ENCODE results near the gene SPTBN1. TPM values are rescaled to one million over a fixed set of nuclear protein-coding genes. Genes with fewer than 3 reads are reported as not detected.

SPTBN1 gene
- total RNA-seq, 1 donor from 2014 or later, result 680 TPM

DNA sequence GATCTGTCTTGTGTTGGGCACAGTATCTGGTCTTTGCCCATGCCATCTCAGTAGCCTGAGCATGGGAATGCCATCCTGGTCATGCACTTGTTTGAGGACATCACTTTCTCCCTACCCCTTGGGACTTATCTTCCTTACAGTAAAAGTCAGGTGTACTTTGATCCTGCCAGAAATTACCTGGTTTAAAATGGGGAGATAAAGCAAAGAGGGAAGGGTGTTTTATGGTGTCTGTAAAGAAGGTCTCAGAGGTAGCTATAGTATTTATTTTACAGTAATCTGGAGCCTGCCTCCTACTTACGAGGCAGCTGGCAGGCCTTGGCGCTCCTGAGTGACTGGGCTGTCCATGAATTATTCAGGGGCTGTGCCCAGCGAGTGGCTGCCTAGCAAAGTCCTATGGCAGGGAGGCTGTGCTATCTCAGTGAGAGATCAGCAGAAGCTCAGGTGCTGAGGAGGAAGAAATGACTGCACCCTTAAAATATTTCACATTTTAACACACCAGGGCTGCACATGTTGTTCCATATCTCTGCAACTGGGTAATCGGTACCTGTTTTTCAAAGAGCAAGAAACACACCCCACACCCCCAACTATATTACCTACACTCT, 93.9 kb downstream of the SPTBN1 start:
- DNase-seq (ENCODE audit: extremely low read depth, low read depth, low spot score), result no peak

DNA sequence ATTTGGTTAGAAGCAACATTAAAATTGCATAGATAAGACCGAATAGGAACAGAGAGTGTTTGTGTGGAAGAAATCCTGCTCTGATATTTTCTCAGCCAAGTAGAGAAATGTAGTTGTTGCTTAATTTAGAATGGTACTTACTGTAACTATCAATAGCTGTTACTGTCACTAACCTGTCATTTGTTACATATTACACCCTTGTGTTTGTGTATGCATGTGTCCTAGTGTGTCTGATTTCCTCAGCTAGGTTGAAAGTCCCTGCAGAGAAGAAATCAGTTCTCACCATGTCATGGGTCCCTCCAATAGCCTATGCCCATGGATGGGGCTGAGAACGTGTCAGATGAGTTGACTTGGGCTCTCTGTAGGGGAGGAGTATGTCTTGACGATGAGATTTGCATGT, 94.4 kb downstream of the SPTBN1 start:
- no peak for DNase-seq (ENCODE audit: extremely low read depth, low read depth, low spot score)

DNA sequence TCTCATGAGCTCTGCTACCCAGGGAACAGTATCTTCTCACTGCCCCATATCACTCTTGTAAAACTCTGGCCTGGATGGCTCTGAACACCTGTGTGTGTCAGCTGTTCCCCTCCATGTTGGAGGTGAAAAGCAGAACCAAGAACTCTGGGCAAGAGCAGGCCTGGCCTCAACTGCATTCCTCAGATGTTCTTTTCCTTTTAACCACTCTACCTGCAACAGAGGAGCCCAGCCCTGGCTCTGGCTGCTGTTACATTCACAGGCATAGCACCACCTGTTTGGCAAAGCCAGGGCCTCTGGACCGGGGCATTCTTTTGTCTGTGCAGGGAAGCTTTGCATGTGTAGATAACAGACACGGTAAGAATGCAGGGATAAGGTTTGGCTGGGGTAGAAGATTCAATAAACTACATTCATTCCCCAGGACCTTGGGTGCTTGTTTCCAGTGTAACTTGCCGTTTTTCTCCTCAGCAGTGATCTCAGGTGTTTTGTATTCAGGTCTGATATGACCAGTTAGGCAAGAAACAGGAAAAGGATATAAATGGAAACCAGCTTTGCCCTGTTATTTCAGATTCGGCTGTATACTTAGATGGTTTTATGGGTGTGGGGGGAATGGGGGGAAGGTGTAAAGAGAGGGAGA, 95.1 kb downstream of the SPTBN1 start:
- DNase-seq (ENCODE audit: extremely low read depth, low read depth, low spot score), result no peak

DNA sequence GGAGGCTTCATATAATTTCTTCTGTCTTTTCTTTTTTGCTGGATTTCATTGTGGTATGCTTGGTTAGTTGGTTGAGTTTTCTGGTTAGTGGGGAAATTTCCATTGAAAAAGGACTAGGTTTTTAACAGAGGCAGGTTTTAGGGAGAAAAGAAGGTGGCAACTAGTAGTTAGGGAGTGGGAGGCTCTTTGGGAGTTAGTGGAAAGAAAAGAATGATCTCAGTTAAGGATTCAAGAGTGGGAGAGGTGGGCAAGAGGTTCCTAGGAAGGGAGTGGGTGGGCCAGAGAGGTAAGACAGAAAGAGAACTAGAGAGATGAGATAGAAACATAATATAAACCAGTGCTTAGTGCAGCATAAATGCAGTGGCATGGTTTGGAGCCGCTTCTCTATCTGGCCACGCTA, 96.9 kb downstream of the SPTBN1 start:
- DNase-seq (ENCODE audit: extremely low read depth, low read depth, low spot score), result no peak

DNA sequence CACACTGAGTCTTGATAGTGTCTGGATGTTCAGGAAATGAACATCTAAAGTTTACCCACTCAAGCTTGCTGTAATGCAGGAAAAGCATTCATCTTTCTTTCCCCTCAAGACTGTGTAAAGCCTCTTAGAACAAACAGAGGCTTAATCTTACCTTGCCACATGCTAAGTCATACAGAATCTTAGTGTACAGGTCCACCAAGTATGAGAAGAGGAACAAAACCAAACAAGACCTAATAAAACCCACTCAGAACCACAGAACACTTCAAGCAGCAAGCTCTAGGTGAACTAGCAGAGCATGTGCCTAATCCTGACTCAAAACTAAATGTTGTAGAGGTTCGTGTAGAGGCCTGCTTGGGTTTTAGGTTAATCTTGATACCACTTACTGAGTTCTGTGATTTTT, 97.6 kb downstream of the SPTBN1 start:
- no peak for DNase-seq (ENCODE audit: extremely low read depth, low read depth, low spot score)

DNA sequence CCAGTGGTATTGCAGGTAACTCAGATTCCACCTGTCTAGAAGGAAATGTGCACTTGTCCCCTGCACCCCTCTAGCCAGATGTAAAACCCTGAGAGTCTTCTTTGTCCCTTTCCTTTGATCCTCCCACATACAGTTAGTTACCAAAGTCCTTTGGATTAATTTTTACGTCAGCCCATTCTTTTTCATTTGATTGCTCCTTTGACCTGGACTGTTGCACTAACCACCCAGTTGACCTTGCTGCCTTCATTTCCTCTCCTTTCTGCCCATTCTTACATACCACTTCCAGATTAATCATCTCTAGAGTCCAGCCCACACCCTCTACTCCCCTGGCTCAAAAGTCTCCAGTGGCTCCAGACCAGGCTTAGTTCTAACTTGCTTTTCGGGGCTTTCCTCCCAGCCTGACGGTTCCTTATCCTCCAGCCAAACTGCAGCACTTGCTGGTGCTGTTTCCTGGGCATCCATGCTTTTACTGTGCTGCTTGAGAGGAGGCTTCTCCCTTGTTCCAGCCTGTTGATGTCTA, 99.3 kb downstream of the SPTBN1 start:
- no peak for DNase-seq (ENCODE audit: extremely low read depth, low read depth, low spot score)

DNA sequence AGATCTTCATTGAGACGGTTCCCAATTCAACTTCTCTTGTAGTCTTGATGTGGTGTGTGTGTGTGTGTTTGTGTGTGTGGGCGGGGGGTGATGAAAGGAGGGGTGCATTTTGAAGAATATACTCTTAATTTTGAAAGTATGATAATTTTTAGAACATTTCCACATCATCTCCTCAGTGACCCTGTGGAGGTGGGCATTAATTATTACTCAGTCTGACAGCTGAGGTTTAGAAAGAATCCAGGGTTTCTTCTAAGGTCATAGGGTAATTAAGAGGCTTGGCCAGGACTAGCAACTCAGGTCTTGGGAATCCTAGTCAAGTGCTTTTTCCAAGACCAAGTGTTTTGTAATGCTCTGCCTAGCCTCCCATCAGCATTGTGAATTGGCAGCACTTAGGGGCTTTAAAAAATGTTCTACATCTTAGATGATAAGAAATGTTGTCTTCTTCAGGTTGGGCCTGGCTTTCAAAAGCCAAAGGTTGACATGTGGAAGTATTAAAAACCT, 100.5 kb downstream of the SPTBN1 start:
- no peak for DNase-seq (ENCODE audit: extremely low read depth, low read depth, low spot score)

DNA sequence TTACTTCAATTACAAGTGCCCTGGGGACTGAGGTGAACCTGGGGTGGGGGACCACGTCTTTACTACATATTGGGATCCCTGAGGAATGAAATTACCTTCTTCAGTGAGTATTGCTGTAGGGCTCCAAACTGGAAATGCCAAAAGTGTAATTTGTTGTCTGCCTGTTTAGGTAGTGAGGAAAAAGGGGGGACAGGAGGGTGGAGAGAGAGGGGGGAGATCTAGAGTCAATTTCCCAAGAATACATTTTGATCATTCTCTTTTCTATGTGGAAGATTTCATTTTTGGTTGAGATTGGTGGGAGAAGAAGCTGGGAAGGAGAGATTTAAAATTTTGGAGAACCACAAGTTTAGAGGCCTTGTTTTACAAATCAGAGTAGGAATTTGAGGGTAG, 101.1 kb downstream of the SPTBN1 start:
- DNase-seq (ENCODE audit: extremely low read depth, low read depth, low spot score), result no peak

DNA sequence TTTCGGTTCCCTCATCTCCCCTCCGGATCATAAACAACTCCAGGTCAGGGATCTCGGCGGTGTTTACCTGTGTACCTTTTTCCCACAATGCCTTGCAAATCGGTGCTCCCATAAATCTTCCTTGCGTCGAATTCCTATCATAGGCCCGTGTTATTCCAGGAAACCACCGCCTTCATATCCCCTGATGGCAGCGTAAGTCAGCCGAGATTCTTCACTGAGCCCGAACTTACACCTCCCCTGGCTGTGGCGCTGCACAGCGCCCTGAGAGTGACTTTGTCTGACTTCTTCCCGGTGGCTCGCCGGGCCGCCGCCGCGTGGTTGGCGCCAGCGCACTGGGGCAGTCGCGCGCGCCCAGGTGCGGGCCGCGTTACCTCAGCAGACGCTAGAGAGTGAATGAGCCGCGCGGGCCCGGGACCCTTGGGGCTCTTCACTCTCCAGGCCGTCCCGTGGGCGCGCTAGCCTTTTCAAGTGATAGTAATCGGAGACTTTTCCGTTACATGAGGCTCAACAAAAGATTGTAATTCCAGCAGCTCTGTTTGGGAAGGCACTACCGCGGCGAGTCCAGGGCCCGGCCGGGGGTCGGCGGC, 101.6 kb downstream of the SPTBN1 start:
- DNase-seq (ENCODE audit: extremely low read depth, low read depth, low spot score), result no peak

DNA sequence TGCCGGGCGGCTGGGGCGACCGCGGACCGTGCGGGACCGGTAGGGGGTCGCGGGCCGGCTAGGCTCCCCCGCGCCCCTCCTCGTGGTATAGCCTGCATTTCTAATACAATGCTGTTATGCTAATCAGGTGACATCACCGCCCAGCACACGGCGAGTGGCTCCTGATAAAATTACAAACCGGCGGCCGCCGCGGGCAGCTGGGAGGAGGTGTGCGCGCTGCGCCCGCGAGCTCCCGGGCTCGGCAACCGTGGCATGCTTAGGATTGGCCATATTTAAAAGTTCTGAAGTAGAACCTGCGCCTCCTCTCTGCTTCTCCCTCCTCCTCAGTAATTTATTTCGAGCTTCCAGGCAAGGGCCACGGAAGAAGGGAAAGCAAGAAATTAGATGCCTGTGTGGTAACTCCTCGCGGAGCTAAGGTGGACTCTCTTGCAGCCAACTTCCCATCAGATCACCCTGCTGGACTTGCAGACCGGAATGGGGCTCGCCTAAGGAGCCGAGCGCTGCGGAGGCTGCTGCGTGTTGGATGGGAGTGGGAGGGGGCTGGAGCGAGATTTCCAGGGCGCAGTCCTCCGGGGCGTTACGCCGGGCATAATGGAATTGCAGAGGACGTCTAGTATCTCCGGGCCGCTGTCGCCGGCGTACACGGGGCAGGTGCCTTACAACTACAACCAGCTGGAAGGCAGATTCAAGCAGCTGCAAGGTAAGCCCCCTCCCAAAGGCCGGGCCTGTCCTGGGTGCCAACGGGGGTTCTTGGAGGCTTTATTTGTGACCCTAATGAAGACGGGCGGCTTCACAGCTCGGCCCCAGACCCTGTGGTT, 102.3 kb downstream of the SPTBN1 start:
- no peak for DNase-seq (ENCODE audit: extremely low read depth, low read depth, low spot score)

DNA sequence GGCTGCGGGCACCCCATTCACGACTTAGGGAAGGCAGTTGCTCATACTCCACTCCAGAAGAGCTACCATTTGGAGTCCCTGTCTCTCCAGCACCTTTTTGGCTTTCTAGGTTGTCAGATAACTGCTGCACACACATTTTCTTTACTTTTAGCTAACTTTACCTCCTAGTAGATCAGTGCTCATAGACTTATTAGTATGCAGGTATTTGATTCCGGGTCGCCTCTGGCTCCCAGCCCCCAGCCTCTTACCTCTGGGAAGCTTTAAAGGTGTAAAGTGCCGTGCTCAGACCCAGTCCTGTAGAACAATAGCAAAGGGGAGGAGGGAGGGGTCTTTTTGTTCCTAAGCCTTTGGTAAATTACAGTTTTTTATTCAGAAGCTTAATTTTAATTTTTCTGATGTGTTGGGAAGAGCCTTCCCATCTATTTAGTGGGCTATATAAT, 102.9 kb downstream of the SPTBN1 start:
- DNase-seq (ENCODE audit: extremely low read depth, low read depth, low spot score), result no peak

DNA sequence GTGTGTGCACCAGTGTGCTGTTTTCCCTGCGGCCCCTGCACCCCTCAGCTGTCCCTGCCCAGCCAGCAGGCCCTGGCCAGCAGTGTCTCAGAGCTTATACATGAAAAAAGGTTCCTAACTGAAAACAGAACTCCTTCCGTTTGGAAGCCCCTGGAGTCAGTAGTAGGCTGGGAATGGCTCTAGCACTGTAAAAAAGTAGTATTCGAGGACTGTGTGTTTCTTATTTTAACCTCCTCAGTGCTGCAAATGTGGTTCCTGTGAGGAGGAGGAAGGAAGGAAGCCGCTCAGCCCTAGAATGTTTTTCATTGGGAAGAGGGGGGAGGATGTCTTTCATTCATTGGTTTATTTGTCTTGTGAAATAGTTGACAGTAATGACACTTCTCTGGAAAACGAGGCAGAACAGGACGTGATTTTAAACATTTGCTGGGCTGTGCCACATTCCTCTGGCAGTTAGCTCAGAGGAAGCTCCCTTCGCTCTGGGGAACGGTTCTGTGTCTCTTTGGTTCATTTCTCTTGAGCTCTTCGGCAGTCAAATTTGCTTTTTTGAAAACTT, 103.5 kb downstream of the SPTBN1 start:
- DNase-seq (ENCODE audit: extremely low read depth, low read depth, low spot score), result no peak

DNA sequence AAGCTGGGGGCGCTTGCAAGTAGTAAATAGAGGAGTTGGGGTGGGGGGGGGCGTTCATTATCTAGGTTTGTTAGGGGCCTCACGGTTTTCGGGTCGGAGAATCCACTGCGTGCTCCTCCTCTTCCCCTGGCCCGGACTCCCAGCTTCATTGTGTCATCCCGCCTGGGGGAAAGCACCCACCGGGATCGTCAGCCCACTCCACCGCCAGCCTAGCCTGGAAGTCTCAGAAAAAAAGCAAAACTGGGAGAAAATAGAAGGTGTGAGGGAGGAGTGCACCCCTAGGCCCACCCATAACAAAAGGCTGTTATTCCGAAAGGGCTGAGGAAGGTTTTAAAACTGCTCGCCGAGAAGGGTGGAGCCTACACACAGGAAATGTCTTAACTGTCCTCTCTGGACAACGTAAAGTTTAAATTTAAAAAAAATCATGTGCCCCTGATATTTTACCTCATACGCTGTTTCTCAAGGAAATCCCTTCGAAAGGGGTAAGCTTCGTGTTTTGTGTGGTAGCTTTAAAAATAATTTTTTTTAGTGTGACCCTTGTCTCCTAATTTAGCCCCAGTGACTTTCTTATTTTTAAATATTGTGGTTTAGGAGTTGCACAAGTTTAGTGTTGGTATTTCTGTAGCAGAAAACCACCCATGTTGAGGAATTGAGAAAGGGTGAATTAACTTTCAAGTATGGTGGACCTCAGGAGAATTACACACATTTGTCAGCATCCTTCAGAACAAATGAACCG, 104.2 kb downstream of the SPTBN1 start:
- DNase-seq (ENCODE audit: extremely low read depth, low read depth, low spot score), result no peak

DNA sequence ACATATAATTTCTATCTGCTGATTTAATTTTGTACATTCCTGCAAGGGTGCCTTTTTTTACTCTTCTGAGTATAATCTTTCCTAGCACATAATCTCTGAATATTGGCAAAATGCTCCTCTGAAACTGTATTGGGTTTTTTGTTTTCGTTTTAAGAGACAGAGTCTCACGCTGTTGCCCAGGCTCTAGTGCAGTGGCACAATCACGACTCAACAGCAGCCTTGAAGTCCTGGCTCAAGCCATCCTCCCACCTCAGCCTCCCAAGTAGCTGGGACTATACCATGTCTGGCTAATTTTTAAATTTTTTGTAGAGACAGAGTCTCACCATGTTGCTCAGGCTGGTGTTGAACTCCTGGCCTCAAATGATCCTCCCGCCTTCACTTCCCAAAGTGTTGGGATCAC, 104.9 kb downstream of the SPTBN1 start:
- DNase-seq (ENCODE audit: extremely low read depth, low read depth, low spot score), result no peak

DNA sequence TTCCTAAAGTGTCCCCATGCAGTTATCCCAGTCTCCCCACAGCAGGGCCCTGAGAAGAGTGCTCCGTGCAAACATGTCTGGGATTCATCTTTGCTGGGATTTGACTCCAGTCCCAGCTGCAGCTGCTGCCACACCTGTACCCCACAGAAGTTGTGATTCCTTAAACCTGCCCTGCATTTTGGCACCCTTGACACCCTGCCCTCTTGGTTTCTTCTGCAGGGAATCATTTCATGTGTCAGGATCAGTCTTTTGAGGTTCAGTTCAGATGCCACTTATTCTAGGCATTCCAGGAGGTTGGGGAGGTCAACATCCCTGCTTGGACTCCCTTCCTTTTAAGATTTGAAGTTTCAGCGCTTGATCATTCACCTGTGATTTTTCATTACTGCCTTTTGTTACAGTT, 108.3 kb downstream of the SPTBN1 start:
- DNase-seq (ENCODE audit: extremely low read depth, low read depth, low spot score), result no peak

DNA sequence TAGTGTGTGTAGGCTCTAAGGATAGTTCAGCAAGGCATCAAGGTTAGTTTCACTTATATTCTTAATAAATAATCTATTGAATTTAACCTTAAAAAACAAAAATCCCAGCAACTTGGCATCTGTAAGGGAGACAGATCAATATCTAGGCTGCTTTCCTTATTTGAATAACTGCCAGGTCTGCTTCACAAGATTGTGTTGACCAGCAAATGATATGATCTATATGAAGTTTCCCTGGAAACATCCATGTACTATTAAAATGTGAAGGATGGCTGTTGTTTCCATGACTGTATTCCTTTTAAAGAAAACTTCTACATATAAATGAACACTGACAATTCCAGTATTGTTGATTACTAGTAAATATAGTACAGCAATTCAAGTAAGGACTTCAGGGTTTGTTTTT, 109.4 kb downstream of the SPTBN1 start:
- no peak for DNase-seq (ENCODE audit: extremely low read depth, low read depth, low spot score)

DNA sequence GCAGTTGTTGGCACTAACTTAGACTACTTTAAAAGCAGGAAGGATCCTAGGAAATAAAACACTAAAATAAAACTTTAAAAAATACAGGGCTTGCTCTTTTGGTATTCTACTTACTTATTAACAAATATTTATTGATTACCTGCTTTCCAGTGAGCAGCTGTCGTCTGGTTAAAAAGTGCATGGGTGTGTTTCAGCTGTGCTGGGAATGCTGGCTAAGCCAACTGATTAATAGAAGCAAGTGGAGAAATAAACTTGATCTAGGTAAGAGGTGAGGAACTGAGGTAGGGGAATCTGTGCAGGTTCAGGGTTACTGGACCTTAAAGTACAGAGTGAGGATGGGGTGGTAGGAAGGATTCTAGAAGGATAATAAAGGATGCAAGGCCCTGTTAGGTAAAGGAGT, 110.8 kb downstream of the SPTBN1 start:
- no peak for DNase-seq (ENCODE audit: extremely low read depth, low read depth, low spot score)

DNA sequence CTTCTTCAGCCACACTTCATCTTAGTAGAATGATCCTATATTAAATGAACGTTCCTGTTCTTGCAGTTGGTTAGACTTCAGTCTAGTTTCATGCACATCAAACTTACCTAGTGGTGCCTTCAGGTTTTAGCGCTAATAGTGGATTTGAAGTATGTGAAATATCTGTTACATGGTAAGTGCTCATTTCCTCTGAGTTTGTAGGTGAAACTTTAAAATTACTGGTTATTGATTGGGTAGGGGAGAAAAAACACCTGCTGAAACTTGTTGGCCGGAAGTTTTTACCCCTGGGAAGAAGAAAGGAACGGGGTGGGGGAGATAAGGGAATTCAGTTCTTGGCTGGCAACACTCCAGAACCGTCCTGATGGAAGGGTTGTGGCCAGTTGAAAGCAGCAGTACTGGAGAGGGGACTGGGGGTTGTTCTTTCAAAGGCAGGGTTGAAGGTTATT, 112.8 kb downstream of the SPTBN1 start:
- no peak for DNase-seq (ENCODE audit: extremely low read depth, low read depth, low spot score)

DNA sequence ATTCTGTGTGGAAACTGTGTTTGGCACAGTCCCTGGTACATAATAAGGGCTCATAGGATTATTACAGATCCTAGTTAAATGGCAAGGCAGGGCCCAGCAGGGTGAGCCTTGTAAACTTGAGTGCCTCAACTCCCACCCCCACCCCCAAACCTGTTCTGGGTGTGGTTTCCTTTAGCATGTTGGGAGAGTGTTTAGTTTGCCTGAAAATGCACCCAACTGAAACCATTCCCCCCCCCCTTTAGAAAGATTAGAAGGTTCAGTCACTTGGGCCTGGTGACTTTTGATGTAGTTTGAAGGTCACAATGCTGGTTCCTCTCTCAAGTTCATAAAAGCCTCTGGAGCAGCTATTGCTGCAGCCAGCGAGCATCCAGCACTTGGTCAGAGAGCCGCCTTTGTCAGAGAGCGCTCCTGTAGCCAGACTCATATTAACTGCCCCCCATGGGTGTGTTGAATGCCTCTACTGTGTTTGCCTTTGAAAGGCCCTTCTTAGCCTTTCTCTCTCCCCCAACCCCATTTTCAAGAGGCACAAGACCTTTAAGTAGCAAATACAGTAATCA, 113.7 kb downstream of the SPTBN1 start:
- no peak for DNase-seq (ENCODE audit: extremely low read depth, low read depth, low spot score)

DNA sequence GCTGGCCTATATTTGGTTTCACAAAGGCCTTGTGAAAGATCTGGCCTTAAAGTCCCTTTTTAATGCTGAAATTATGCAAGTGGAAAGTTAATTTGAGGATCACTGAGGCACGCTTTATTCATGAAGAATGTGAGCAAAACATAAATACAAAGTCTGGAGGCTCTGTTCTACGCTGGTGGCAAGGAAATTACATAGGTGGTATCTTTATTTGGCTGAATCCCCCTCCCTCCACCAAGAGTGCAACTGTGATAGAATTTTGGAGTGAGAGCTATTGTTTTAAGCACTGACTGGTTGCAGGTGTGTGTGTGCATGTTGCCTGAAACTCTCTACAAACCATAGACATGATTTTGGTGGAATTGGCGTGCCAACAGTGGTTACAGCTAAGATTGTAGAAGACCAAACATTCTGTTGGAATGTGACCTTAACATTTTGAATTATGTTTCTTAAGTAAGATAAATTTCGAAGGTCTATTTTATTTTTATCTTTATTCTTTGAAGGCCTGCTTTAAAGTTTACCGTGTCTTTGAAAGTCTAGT, 114.3 kb downstream of the SPTBN1 start:
- no peak for DNase-seq (ENCODE audit: extremely low read depth, low read depth, low spot score)

All from glomerular endothelial cell (primary cell).